Loucy (cell line): ENCODE measurements around the gene GREB1L.

Experiments used
- H2AFZ ChIP-seq: fragments of 200-600 bp; sonication (generic); 2 replicates; pipeline ENCODE4 v1.6.0; 2016; ENCODE audit warnings: antibody characterized with exemption, mild to moderate bottlenecking, low read length, moderate library complexity
- H3F3A ChIP-seq: fragments of 200-600 bp; 2 replicates; pipeline ENCODE4 v1.6.0; 2016; ENCODE audit warnings: antibody characterized with exemption, low read depth, mild to moderate bottlenecking
- H3K27me3 ChIP-seq: fragments of 200-600 bp; sonication (generic); 2 replicates; pipeline ENCODE4 v1.6.1; 2014; ENCODE audit warnings: low read length, mild to moderate bottlenecking; ENCODE audit not compliant: insufficient read depth, poor library complexity, severe bottlenecking
- H3K36me3 ChIP-seq: fragments of 200-600 bp; sonication (generic); 2 replicates; pipeline ENCODE4 v1.6.1; 2016; ENCODE audit warnings: low read length; ENCODE audit not compliant: insufficient read depth
- H3K4me1 ChIP-seq: fragments of 200-600 bp; sonication (generic); 2 replicates; pipeline ENCODE4 v1.5.1; 2014; ENCODE audit warnings: low read length, mild to moderate bottlenecking; ENCODE audit not compliant: insufficient read depth, poor library complexity, severe bottlenecking
- H3K4me2 ChIP-seq: fragments of 200-600 bp; sonication (generic); 2 replicates; pipeline ENCODE4 v1.6.0; 2014; ENCODE audit warnings: antibody characterized with exemption, low read length, low read depth, mild to moderate bottlenecking; ENCODE audit not compliant: poor library complexity, severe bottlenecking
- H3K4me3 ChIP-seq: fragments of 200-600 bp; sonication (generic); 2 replicates; pipeline ENCODE4 v1.5.1; 2014; ENCODE audit warnings: low read length, mild to moderate bottlenecking, mixed read lengths; ENCODE audit not compliant: poor library complexity, severe bottlenecking
- H3K79me2 ChIP-seq: fragments of 200-600 bp; sonication (generic); 2 replicates; pipeline ENCODE4 v1.6.1; 2014; ENCODE audit warnings: low read length; ENCODE audit not compliant: insufficient read depth
- H3K9ac ChIP-seq: fragments of 200-600 bp; sonication (generic); 2 replicates; pipeline ENCODE4 v1.6.0; 2014; ENCODE audit warnings: mild to moderate bottlenecking, low read depth, low read length, moderate library complexity; ENCODE audit not compliant: poor library complexity, severe bottlenecking
- H3K9me2 ChIP-seq: fragments of 200-600 bp; sonication (generic); replicated peaks from 2 replicates; pipeline ENCODE4 v1.6.1; 2016; ENCODE audit warnings: low read depth, low read length, mixed read lengths
- H3K9me3 ChIP-seq: fragments of 200-600 bp; sonication (generic); 2 replicates; pipeline ENCODE4 v1.6.1; 2014; ENCODE audit warnings: mild to moderate bottlenecking, antibody characterized with exemption, low read length, low read depth; ENCODE audit not compliant: insufficient read depth
- H4K20me1 ChIP-seq: fragments of 200-600 bp; sonication (generic); 2 replicates; pipeline ENCODE4 v1.6.0; 2014; ENCODE audit warnings: antibody characterized with exemption, low read length, mild to moderate bottlenecking; ENCODE audit not compliant: insufficient read depth, poor library complexity, severe bottlenecking
- EZH2phosphoT487 ChIP-seq: fragments of 200-600 bp; IDR thresholded peaks from 2 replicates; pipeline ENCODE4 v1.6.1; 2018; ENCODE audit warnings: antibody characterized with exemption, mild to moderate bottlenecking, moderate library complexity, borderline replicate concordance
- TF ChIP-seq, protein P1 (sequence below): fragments of 200-600 bp; sonication (generic); conservative IDR thresholded peaks from 2 replicates; pipeline ENCODE4 v1.5.1; 2014; ENCODE audit warnings: mild to moderate bottlenecking, antibody characterized with exemption, low read length

The GREB1L gene

DNA sequence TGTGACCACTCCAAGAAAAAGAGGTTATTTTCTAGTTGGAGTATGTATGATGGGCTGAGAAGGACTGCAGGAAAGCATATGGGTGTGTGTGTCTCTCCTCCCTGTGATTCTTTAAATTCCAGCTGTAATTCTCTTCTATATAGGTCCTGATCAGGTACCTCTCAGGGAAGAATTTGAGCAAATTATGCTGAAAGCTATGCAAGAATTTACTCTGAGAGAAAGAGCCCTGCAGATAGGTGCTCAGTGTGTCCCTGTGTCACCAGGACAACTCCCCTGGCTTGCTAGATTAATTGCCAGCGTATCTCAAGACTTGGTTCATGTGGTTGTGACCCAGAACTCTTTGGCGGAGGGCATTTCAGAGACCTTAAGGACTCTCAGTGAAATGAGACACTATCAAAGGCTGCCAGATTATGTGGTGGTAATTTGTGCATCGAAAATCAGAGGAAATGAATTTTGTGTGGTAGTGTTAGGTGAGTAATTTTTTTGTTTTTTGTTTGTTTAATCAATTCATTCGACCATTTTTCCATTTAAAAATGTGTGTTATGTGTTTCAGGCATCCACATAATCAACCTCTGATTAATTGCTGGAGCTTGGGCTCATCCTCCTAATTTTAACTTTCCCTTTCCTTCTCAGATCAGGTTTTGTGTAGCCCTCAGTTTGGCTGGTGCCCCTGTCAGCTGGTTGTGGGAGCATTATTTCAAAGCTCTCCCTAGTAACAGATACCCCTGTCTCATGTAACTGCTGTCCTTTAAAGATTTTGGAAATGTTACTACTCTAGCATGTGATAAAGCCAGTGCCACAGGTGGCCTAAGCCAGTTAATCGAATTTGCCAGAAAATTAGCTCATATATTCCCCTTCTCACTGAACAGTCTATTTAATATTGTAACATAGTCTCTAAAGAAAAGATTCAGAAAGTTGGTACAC lies 207.6 kb downstream of the GREB1L start:
- Histone ChIP-seq H3K9ac (no peak overlapping the region), H3K9me3 (no peaks in the 10 kb centered on the region), H3F3A (no peaks in the 10 kb centered on the region), H4K20me1 (no peaks in the 10 kb centered on the region), H3K27me3 (no peaks in the 10 kb centered on the region), H3K79me2 (no peaks in the 10 kb centered on the region), H3K36me3 (no peaks in the 10 kb centered on the region), H3K9me2 (no peaks in the 10 kb centered on the region), H3K4me3 (no peak overlapping the region), H3K4me1 (peaks cover 32% of the 10 kb centered on the region), H2AFZ (no peak overlapping the region; the same call in 1 of the 2 replicates), H3K4me2 (no peak overlapping the region)
- TF ChIP-seq EZH2phosphoT487 = no peak
- TF ChIP-seq, protein P1, sequence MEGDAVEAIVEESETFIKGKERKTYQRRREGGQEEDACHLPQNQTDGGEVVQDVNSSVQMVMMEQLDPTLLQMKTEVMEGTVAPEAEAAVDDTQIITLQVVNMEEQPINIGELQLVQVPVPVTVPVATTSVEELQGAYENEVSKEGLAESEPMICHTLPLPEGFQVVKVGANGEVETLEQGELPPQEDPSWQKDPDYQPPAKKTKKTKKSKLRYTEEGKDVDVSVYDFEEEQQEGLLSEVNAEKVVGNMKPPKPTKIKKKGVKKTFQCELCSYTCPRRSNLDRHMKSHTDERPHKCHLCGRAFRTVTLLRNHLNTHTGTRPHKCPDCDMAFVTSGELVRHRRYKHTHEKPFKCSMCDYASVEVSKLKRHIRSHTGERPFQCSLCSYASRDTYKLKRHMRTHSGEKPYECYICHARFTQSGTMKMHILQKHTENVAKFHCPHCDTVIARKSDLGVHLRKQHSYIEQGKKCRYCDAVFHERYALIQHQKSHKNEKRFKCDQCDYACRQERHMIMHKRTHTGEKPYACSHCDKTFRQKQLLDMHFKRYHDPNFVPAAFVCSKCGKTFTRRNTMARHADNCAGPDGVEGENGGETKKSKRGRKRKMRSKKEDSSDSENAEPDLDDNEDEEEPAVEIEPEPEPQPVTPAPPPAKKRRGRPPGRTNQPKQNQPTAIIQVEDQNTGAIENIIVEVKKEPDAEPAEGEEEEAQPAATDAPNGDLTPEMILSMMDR = no peak

DNA sequence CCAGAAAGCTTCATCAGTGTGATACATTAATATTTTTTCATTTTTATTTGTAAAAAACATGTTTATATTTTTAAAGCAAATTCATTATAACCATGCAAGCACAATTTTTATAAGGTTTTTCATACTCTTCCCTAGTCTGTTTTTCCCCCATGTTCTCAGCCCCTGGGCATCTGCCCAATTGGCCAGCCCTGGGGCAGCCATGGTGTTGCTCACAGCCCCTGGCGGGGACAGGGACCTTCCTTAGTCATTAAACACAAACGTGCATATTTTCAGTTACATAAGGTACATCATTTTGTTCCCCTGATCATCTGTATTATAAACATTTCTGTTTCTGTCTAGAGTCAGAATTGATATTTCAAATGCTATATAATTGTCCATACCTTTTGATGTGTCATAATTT lies 208.5 kb downstream of the GREB1L start:
- no peaks in the 10 kb centered on the region for H3K9me2 ChIP-seq
- H4K20me1 ChIP-seq = no peaks in the 10 kb centered on the region
- no peaks in the 10 kb centered on the region for H3K36me3 ChIP-seq
- no peaks in the 10 kb centered on the region for H3K27me3 ChIP-seq
- H3K9ac ChIP-seq = no peak overlapping the region
- H3F3A ChIP-seq = no peaks in the 10 kb centered on the region
- H3K4me3 ChIP-seq = no peak overlapping the region
- H3K4me1 ChIP-seq = peaks cover 32% of the 10 kb centered on the region
- TF ChIP-seq EZH2phosphoT487 = no peak
- TF ChIP-seq, protein P1 = no peak
- H3K79me2 ChIP-seq = no peaks in the 10 kb centered on the region
- H3K4me2 ChIP-seq = no peak overlapping the region
- H2AFZ ChIP-seq = no peak overlapping the region
- no peaks in the 10 kb centered on the region for H3K9me3 ChIP-seq

DNA sequence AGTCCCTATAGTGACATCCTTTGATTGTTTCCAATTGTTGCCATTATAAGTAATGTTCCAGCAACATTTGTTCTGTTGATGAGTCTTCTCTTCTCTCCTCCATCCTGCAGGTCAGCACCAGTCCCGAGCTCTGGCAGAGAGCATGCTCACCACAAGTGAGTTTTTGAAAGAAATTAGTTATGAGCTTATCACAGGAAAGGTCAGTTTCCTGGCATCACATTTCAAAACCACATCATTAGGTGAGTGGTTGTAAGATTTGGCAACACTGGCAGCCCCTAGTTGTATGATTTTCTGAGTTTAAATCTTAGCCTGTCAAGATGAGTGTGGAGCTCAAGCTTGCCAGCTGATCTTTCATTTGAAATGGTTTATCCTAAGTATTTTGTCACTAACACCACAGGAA lies 208.9 kb downstream of the GREB1L start:
- Histone ChIP-seq H3F3A (no peaks in the 10 kb centered on the region), H3K9ac (no peak overlapping the region), H2AFZ (no peak overlapping the region), H3K4me2 (peak overlapping the region; percentile 7), H4K20me1 (no peaks in the 10 kb centered on the region), H3K9me3 (no peaks in the 10 kb centered on the region), H3K27me3 (no peaks in the 10 kb centered on the region), H3K9me2 (no peaks in the 10 kb centered on the region), H3K4me1 (peaks cover 32% of the 10 kb centered on the region), H3K79me2 (no peaks in the 10 kb centered on the region), H3K36me3 (no peaks in the 10 kb centered on the region), H3K4me3 (no peak overlapping the region)
- no peak for TF ChIP-seq EZH2phosphoT487
- TF ChIP-seq, protein P1 = no peak
